Loucy (cell line): ENCODE results near the gene SAMD8.

Experiments used
- H2AFZ ChIP-seq: fragments of 200-600 bp; sonication (generic); 2 replicates; pipeline ENCODE4 v1.6.0; 2016; ENCODE audit warnings: antibody characterized with exemption, mild to moderate bottlenecking, low read length, moderate library complexity
- H3F3A ChIP-seq: fragments of 200-600 bp; 2 replicates; pipeline ENCODE4 v1.6.0; 2016; ENCODE audit warnings: antibody characterized with exemption, low read depth, mild to moderate bottlenecking
- H3K27me3 ChIP-seq: fragments of 200-600 bp; sonication (generic); 2 replicates; pipeline ENCODE4 v1.6.1; 2014; ENCODE audit warnings: low read length, mild to moderate bottlenecking; ENCODE audit not compliant: insufficient read depth, poor library complexity, severe bottlenecking
- H3K36me3 ChIP-seq: fragments of 200-600 bp; sonication (generic); 2 replicates; pipeline ENCODE4 v1.6.1; 2016; ENCODE audit warnings: low read length; ENCODE audit not compliant: insufficient read depth
- H3K4me1 ChIP-seq: fragments of 200-600 bp; sonication (generic); 2 replicates; pipeline ENCODE4 v1.5.1; 2014; ENCODE audit warnings: low read length, mild to moderate bottlenecking; ENCODE audit not compliant: insufficient read depth, poor library complexity, severe bottlenecking
- H3K4me2 ChIP-seq: fragments of 200-600 bp; sonication (generic); 2 replicates; pipeline ENCODE4 v1.6.0; 2014; ENCODE audit warnings: antibody characterized with exemption, low read length, low read depth, mild to moderate bottlenecking; ENCODE audit not compliant: poor library complexity, severe bottlenecking
- H3K4me3 ChIP-seq: fragments of 200-600 bp; sonication (generic); 2 replicates; pipeline ENCODE4 v1.5.1; 2014; ENCODE audit warnings: low read length, mild to moderate bottlenecking, mixed read lengths; ENCODE audit not compliant: poor library complexity, severe bottlenecking
- H3K79me2 ChIP-seq: fragments of 200-600 bp; sonication (generic); 2 replicates; pipeline ENCODE4 v1.6.1; 2014; ENCODE audit warnings: low read length; ENCODE audit not compliant: insufficient read depth
- H3K9ac ChIP-seq: fragments of 200-600 bp; sonication (generic); 2 replicates; pipeline ENCODE4 v1.6.0; 2014; ENCODE audit warnings: mild to moderate bottlenecking, low read depth, low read length, moderate library complexity; ENCODE audit not compliant: poor library complexity, severe bottlenecking
- H3K9me2 ChIP-seq: fragments of 200-600 bp; sonication (generic); replicated peaks from 2 replicates; pipeline ENCODE4 v1.6.1; 2016; ENCODE audit warnings: low read depth, low read length, mixed read lengths
- H3K9me3 ChIP-seq: fragments of 200-600 bp; sonication (generic); 2 replicates; pipeline ENCODE4 v1.6.1; 2014; ENCODE audit warnings: mild to moderate bottlenecking, antibody characterized with exemption, low read length, low read depth; ENCODE audit not compliant: insufficient read depth
- H4K20me1 ChIP-seq: fragments of 200-600 bp; sonication (generic); 2 replicates; pipeline ENCODE4 v1.6.0; 2014; ENCODE audit warnings: antibody characterized with exemption, low read length, mild to moderate bottlenecking; ENCODE audit not compliant: insufficient read depth, poor library complexity, severe bottlenecking
- EZH2phosphoT487 ChIP-seq: fragments of 200-600 bp; IDR thresholded peaks from 2 replicates; pipeline ENCODE4 v1.6.1; 2018; ENCODE audit warnings: antibody characterized with exemption, mild to moderate bottlenecking, moderate library complexity, borderline replicate concordance
- TF ChIP-seq, protein P1 (sequence below): fragments of 200-600 bp; sonication (generic); conservative IDR thresholded peaks from 2 replicates; pipeline ENCODE4 v1.5.1; 2014; ENCODE audit warnings: mild to moderate bottlenecking, antibody characterized with exemption, low read length

SAMD8 gene

DNA sequence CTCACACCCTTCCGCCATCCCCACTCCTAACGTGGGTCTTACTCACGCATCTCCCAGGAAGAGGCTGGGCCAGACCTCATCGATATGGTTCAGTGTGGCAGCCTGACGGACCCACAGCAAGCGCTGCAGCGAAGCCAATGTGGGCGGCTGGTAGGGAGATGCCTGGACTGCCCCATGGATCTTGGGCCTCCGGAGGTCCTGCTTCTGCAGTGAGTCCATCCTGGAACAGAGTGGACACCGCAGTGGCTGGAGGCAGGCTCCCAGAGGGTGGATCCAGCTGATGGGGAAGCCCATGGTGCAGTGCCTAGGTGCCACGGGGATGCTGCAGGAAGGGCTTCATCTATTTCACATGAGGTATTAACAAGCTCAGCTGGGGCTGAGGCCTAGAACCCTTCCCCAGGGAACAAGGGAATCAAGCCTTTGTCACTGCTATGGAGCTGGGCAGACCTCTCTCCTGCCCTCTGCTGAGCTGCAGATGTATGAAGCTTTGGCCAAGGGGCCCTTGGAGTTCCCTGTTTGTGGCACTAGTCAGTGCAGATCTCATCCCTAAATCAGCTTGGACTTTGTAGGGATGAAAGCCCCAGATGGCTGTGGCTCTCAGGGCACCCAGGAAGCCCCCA is 13.7 kb upstream of the SAMD8 start:
- no peaks in the 10 kb centered on the region for H3F3A ChIP-seq
- TF ChIP-seq EZH2phosphoT487 = no peak
- TF ChIP-seq, protein P1, sequence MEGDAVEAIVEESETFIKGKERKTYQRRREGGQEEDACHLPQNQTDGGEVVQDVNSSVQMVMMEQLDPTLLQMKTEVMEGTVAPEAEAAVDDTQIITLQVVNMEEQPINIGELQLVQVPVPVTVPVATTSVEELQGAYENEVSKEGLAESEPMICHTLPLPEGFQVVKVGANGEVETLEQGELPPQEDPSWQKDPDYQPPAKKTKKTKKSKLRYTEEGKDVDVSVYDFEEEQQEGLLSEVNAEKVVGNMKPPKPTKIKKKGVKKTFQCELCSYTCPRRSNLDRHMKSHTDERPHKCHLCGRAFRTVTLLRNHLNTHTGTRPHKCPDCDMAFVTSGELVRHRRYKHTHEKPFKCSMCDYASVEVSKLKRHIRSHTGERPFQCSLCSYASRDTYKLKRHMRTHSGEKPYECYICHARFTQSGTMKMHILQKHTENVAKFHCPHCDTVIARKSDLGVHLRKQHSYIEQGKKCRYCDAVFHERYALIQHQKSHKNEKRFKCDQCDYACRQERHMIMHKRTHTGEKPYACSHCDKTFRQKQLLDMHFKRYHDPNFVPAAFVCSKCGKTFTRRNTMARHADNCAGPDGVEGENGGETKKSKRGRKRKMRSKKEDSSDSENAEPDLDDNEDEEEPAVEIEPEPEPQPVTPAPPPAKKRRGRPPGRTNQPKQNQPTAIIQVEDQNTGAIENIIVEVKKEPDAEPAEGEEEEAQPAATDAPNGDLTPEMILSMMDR = peak; percentile 45
- H3K4me1 ChIP-seq = peaks cover 4% of the 10 kb centered on the region
- no peak overlapping the region for H3K4me2 ChIP-seq
- no peaks in the 10 kb centered on the region for H4K20me1 ChIP-seq
- H2AFZ ChIP-seq = no peak overlapping the region
- H3K9ac ChIP-seq = no peak overlapping the region
- H3K9me2 ChIP-seq = no peaks in the 10 kb centered on the region
- H3K36me3 ChIP-seq = no peaks in the 10 kb centered on the region
- H3K27me3 ChIP-seq = no peaks in the 10 kb centered on the region
- no peak overlapping the region for H3K4me3 ChIP-seq
- no peaks in the 10 kb centered on the region for H3K9me3 ChIP-seq
- no peaks in the 10 kb centered on the region for H3K79me2 ChIP-seq

DNA sequence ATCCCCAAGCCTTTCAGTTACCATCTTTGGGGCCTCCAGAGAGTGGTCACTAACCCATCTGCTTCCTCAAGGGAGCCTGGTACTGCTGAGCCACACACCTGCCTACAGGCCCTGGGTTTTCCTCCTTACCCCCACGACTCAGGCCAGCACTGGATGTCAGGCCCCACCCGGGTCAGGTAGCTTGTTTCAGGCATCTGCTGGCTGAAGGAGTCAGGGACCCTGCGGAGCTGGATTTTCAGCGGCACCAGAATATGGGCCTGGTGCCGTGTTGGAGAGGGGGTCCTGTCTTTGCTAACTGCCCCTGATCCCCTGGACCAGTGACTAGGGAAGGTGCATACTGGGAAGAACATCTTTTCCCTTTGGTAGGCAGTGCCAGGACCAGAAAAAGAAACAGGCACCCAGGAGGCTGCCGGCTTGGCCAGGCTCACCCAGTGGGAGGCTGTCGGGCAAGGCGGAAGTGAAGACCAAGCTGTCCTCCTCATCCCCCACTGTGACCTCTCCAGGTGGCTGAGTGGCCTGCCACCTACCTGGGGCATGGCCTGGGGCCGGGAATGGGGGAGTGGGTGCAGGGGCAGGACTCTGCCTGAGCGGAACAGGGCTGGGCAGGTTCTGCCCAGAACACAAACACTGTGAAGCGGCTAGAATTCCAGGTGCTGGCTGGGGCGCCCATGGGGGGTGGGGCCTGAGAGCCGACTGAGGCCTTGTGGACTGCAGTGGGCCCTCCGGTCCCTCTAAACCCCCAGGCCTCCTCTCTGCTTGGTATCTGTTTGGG is 12.4 kb upstream of the SAMD8 start:
- no peaks in the 10 kb centered on the region for H4K20me1 ChIP-seq
- H3K9me3 ChIP-seq = no peaks in the 10 kb centered on the region
- TF ChIP-seq EZH2phosphoT487 = no peak
- TF ChIP-seq, protein P1 = no peak
- peaks cover 4% of the 10 kb centered on the region for H3K4me1 ChIP-seq
- H2AFZ ChIP-seq = peak overlapping the region; percentile 46; the same call in 1 of the 2 replicates
- no peaks in the 10 kb centered on the region for H3K9me2 ChIP-seq
- H3K4me2 ChIP-seq = no peak overlapping the region
- no peaks in the 10 kb centered on the region for H3K36me3 ChIP-seq
- no peaks in the 10 kb centered on the region for H3F3A ChIP-seq
- H3K4me3 ChIP-seq = no peak overlapping the region
- no peaks in the 10 kb centered on the region for H3K27me3 ChIP-seq
- H3K9ac ChIP-seq = no peak overlapping the region
- H3K79me2 ChIP-seq = no peaks in the 10 kb centered on the region

- no peaks in the 10 kb centered on the region for H4K20me1 ChIP-seq
- H3K9ac ChIP-seq = no peak overlapping the region
- no peaks in the 10 kb centered on the region for H3K27me3 ChIP-seq
- peaks cover 4% of the 10 kb centered on the region for H3K4me1 ChIP-seq
- no peaks in the 10 kb centered on the region for H3K36me3 ChIP-seq
- no peaks in the 10 kb centered on the region for H3F3A ChIP-seq
- no peak overlapping the region for H3K4me3 ChIP-seq
- H3K79me2 ChIP-seq = no peaks in the 10 kb centered on the region
- no peak overlapping the region for H3K4me2 ChIP-seq
- peak overlapping the region; percentile 63 for H2AFZ ChIP-seq
- TF ChIP-seq, protein P1 = peak; percentile 96
- TF ChIP-seq EZH2phosphoT487 = no peak
- no peaks in the 10 kb centered on the region for H3K9me2 ChIP-seq
- no peaks in the 10 kb centered on the region for H3K9me3 ChIP-seq
Observed at GRCh38 chr10:75099952-75100763, 11.3 kb upstream of the SAMD8 start.
